T-cell (primary cell): ENCODE data around the gene HK1. TPM values are rescaled to one million over a fixed set of nuclear protein-coding genes. Genes with fewer than 3 reads are reported as not detected.

Source experiments
- ATAC-seq, 4 experiments: fragments of 200-7000 bp in 3 of 4; fragments of 150-1000 bp in 1 of 4; cut with Tn5 transposase; replicated peaks in 1 of 4; 1 replicate in 3 of 4; 2 replicates in 1 of 4; pipeline ENCODE4 v1.10.0; 2021; ENCODE audit warnings: moderate library complexity in 3 of 4, mild to moderate bottlenecking in 2 of 4, moderate number of reproducible peaks in 1 of 4
- CTCF ChIA-PET, 2 donors: fragments of 300-600 bp; sonication (Branson Sonifier 250); formaldehyde crosslinking; loops; one replicate each; lab custom pipeline; 2022; ENCODE audit warnings: antibody characterized with exemption in 2 of 2; lab: Charles Lee
- POLR2A ChIA-PET, 2 donors: fragments of 300-600 bp; sonication (Branson Sonifier 250); formaldehyde crosslinking; loops; one replicate each; lab custom pipeline; 2022; ENCODE audit warnings: antibody characterized with exemption in 2 of 2; lab: Charles Lee
- DNase-seq, 35 experiments: peaks; one replicate each; pipeline versions ENCODE4 v3.0.0 to v3.0.0-alpha.2; 2013 to 2023
- H3K27ac ChIP-seq: one replicate; pipeline ENCODE4 v1.5.1; 2013; ENCODE audit warnings: low read length
- H3K27me3 ChIP-seq, 2 experiments: replicated peaks in 1 of 2; 1 replicate in 1 of 2; 2 replicates in 1 of 2; pipeline versions ENCODE4 v1.6.1 to v1.7.0; 2013; ENCODE audit warnings: low read length in 1 of 2, mixed read lengths in 1 of 2; ENCODE audit not compliant: control insufficient read depth in 2 of 2, insufficient read depth in 2 of 2; ENCODE audit errors: extremely low read depth in 1 of 2
- H3K36me3 ChIP-seq, 2 donors: 1 replicate in 1 of 2; 2 replicates in 1 of 2; pipeline versions ENCODE4 v1.6.1 to v1.7.0; 2013; ENCODE audit warnings: low read length in 1 of 2; ENCODE audit not compliant: control insufficient read depth in 2 of 2, insufficient read depth in 1 of 2; ENCODE audit errors: extremely low read depth in 1 of 2
- H3K4me1 ChIP-seq, 2 experiments: 1 replicate in 1 of 2; 2 replicates in 1 of 2; pipeline versions ENCODE4 v1.6.1 to v1.7.0; 2013; ENCODE audit warnings: low read length in 2 of 2, mixed read lengths in 1 of 2; ENCODE audit not compliant: insufficient read depth in 2 of 2, control insufficient read depth in 1 of 2; ENCODE audit errors: extremely low read depth in 1 of 2
- H3K4me3 ChIP-seq, 2 donors: 1 replicate in 1 of 2; 2 replicates in 1 of 2; pipeline versions ENCODE4 v1.5.1 to v1.7.0; 2013; ENCODE audit warnings: mild to moderate bottlenecking in 2 of 2, low read length in 1 of 2, moderate library complexity in 1 of 2; ENCODE audit not compliant: control insufficient read depth in 1 of 2; ENCODE audit errors: extremely low read depth in 1 of 2
- H3K9me3 ChIP-seq: 2 replicates; pipeline ENCODE4 v1.7.0; 2013
- H3K27ac Mint-ChIP-seq, 2 donors: one replicate each; pipeline ENCODE4 v1.8.0; 2020 to 2021; ENCODE audit warnings: mild to moderate bottlenecking in 2 of 2, mixed read lengths in 2 of 2
- H3K27me3 Mint-ChIP-seq, 2 donors: one replicate each; pipeline ENCODE4 v1.8.0; 2021 to 2022; ENCODE audit warnings: mixed read lengths in 2 of 2
- H3K36me3 Mint-ChIP-seq: one replicate; pipeline ENCODE4 v1.8.0; 2021; ENCODE audit warnings: mixed read lengths
- H3K4me1 Mint-ChIP-seq, 3 donors: one replicate each; pipeline ENCODE4 v1.8.0; 2020 to 2022; ENCODE audit warnings: mixed read lengths in 3 of 3, mild to moderate bottlenecking in 1 of 3
- H3K4me3 Mint-ChIP-seq, 3 donors: one replicate each; pipeline ENCODE4 v1.8.0; 2020 to 2022; ENCODE audit warnings: mild to moderate bottlenecking in 3 of 3, mixed read lengths in 3 of 3, moderate library complexity in 3 of 3
- H3K9me3 Mint-ChIP-seq, 3 donors: one replicate each; pipeline ENCODE4 v1.8.0; 2020 to 2022; ENCODE audit warnings: mixed read lengths in 3 of 3
- WGBS: methylation state at CpG from one replicate; pipeline ENCODE4 v1.1.5; 2013; ENCODE audit warnings: missing lambda C conversion rate; ENCODE audit not compliant: insufficient coverage; 5-methylcytosine and 5-hydroxymethylcytosine counted together
- total RNA-seq, 35 experiments: library from RNA in 6 of 35; stranded (reverse) in 6 of 35; fragments of 120-200 nt in 1 of 35; gene quantifications; one replicate each; pipeline versions ENCODE4 v1.2.1 to v1.2.4 and lab custom pipeline; 2013 to 2026

The HK1 gene
- total RNA-seq, 5 donors from 2014 or later (not counting 1 experiment from before 2014, with no cell fraction given), result 66.3 to 85.5 (median 83.6) TPM

GRCh38 chr10:69407621-69408301 is 129.5 kb downstream of the HK1 start:
- H3K27ac ChIP-seq, result no peak overlapping the region
- DNase-seq (peak in 5 of 35 experiments; percentile 18 to 54 (median 31)), ATAC-seq (no peak)
- no peaks in the 10 kb centered on the region for H3K9me3 ChIP-seq
- Mint-ChIP-seq H3K9me3 (no peaks in the 10 kb centered on the region), H3K4me3 (peak overlapping the region in 2 of 3 donors; percentile 37 to 73), H3K27ac (peak overlapping the region in 1 of 2 donors; percentile 49), H3K36me3 (peaks cover 14% of the 10 kb centered on the region), H3K27me3 (no peaks in the 10 kb centered on the region), H3K4me1 (peaks cover 17 to 25% (median 21%) of the 10 kb centered on the region in 3 donors)
- WGBS, result 72% methylated on average over 6 of the region's 14 CpGs
- H3K36me3 ChIP-seq, result peaks cover 7 to 8% of the 10 kb centered on the region in 2 donors
- POLR2A ChIA-PET, result interaction anchor here (0.5 kb wide), 2 partner anchors 169 to 172 kb away, joined by 3 read pairs; no protein-coding TSS in a partner anchor
- H3K27me3 ChIP-seq, result no peaks in the 10 kb centered on the region
- H3K4me3 ChIP-seq, result no peak overlapping the region
- peaks cover 3 to 19% of the 10 kb centered on the region in 2 experiments for H3K4me1 ChIP-seq
- CTCF ChIA-PET, result interaction anchor here (0.6 to 1.9 kb wide), 27 partner anchors 9 to 1200 kb away, joined by 3 to 13 read pairs (median 4); partner anchors contain the start of gene DDX21 (in 1 of the 2)

DNA sequence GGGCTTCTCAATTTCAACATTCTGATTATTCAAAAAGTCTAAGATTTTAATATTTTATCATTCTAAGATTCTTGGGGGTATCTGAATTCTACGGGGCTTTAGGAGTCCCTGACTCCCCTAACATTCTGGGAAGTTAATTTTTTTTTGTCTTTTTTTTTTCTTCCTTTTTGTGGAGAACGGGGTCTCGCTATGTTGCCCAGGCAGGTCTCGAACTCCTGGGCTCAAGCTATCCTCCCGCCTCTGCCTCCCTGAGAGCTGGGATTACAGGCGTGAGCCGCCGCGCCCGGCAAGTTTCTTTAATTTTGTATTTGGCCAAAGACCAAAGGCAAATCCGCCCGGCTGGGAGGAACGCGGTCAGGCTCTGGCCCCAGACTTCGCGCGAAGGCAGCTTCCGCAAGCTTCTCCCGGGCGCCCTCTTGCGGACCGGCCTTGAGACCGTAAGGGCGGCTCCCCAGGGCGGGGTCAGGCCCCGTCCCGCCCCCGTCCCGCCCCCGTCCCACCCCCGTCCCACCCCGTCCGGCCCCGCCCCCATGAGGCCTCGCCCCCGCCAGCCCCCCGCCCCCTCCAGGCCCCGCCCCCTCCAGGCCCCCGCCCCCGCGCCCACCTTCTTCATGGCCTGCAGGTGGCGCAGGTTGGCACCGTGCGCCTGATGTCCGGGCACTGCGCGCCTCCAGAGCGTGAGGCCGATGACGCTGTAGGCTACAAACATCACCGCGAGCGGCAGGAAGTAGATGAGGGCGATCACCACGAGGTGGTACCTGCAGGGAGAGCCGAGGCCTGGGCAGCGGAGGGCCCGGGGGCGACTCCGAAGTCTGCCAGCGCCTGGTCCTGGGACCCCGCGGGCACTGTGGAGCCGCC is 130.3 kb downstream of the HK1 start:
- peak overlapping the region; percentile 82 for H3K27ac ChIP-seq
- 0% methylated on average over 33 of the region's 64 CpGs for WGBS
- peaks cover 4 to 6% of the 10 kb centered on the region in 2 donors for H3K36me3 ChIP-seq
- Mint-ChIP-seq H3K4me1 (peaks cover 21 to 25% (median 25%) of the 10 kb centered on the region in 3 donors), H3K4me3 (peak overlapping the region; percentile 49 to 73 (median 54)), H3K27me3 (no peaks in the 10 kb centered on the region), H3K9me3 (no peaks in the 10 kb centered on the region), H3K36me3 (peaks cover 7% of the 10 kb centered on the region), H3K27ac (peak overlapping the region; percentile 81 to 86)
- ChIA-PET CTCF (interaction anchor here (0.6 to 1.9 kb wide), 23 partner anchors 9 to 508 kb away, joined by 3 to 13 read pairs (median 4); partner anchors contain the start of genes DDX21 (in 1 of the 2) and FAM241B (in 1 of the 2)), POLR2A (interaction anchor here (0.5 to 0.7 kb wide), 3 partner anchors 172 to 517 kb away, joined by 3 read pairs; no protein-coding TSS in a partner anchor)
- DNase-seq, result peak; percentile 81 to 96 (median 87)
- peaks cover 3 to 24% of the 10 kb centered on the region in 2 experiments for H3K4me1 ChIP-seq
- no peaks in the 10 kb centered on the region for H3K9me3 ChIP-seq
- H3K4me3 ChIP-seq, result peak overlapping the region in 1 of 2 donors; percentile 17
- peak; percentile 91 to 95 (median 94) for ATAC-seq
- H3K27me3 ChIP-seq, result peaks cover 0 to 5% of the 10 kb centered on the region in 2 experiments

DNA sequence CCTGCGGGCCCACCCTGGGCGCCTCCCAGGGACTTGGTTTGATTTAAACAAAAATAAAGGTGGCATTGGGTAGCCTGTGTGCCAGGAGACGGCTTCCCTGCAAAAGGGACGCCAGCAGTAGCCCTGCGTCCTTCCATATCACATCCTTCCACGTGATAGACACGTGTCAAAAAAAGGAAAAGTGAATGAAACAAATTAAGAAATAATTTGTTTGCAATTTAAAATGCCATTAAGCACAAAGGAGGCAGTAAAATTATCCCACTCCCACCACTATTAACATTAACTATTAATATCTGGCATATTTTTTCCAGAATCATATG is 130.8 kb downstream of the HK1 start:
- POLR2A ChIA-PET, result no interaction called here

GRCh38 chr10:69409968-69410367 is 131.7 kb downstream of the HK1 start:
- peaks cover 21 to 25% (median 25%) of the 10 kb centered on the region in 3 donors for H3K4me1 Mint-ChIP-seq
- CTCF ChIA-PET, result interaction anchor here in 1 of 2 donors (0.6 kb wide), 1 partner anchor 42 kb away, joined by 3 read pairs; no protein-coding TSS in a partner anchor
- no peaks in the 10 kb centered on the region for H3K36me3 Mint-ChIP-seq
- H3K36me3 ChIP-seq, result peaks cover 0 to 2% of the 10 kb centered on the region in 2 donors
- no peak overlapping the region for H3K27ac ChIP-seq
- peaks cover 3 to 25% of the 10 kb centered on the region in 2 experiments for H3K4me1 ChIP-seq
- peaks cover 0 to 6% of the 10 kb centered on the region in 2 experiments for H3K27me3 ChIP-seq
- POLR2A ChIA-PET, result no interaction called here
- ATAC-seq, result no peak
- H3K9me3 Mint-ChIP-seq, result no peaks in the 10 kb centered on the region
- no peak overlapping the region for H3K4me3 ChIP-seq
- H3K27me3 Mint-ChIP-seq, result no peaks in the 10 kb centered on the region
- WGBS, result 100% methylated on average over 2 of the region's 6 CpGs
- DNase-seq, result peak in 1 of 35 experiments; percentile 21
- H3K4me3 Mint-ChIP-seq, result no peak overlapping the region
- peak overlapping the region in 1 of 2 donors; percentile 44 for H3K27ac Mint-ChIP-seq
- H3K9me3 ChIP-seq, result no peaks in the 10 kb centered on the region

More for the DNA sequence above, 130.8 kb downstream of the HK1 start:
- Histone ChIP-seq H3K4me3 (peak overlapping the region in 1 of 2 donors; percentile 6), H3K9me3 (no peaks in the 10 kb centered on the region), H3K27me3 (peaks cover 0 to 6% of the 10 kb centered on the region in 2 experiments), H3K36me3 (peaks cover 4 to 6% of the 10 kb centered on the region in 2 donors), H3K27ac (peak overlapping the region; percentile 82), H3K4me1 (peaks cover 3 to 25% of the 10 kb centered on the region in 2 experiments)
- Mint-ChIP-seq H3K36me3 (peaks cover 3% of the 10 kb centered on the region), H3K4me3 (peak overlapping the region in 1 of 3 donors; percentile 73), H3K27ac (peak overlapping the region; percentile 66 to 81), H3K27me3 (no peaks in the 10 kb centered on the region), H3K4me1 (peaks cover 21 to 25% (median 25%) of the 10 kb centered on the region in 3 donors), H3K9me3 (no peaks in the 10 kb centered on the region)
- ATAC-seq, result no peak
- WGBS, result no CpG with 5 or more reads among the region's 7 CpGs
- no peak for DNase-seq
- CTCF ChIA-PET, result interaction anchor here in 1 of 2 donors (1.0 to 1.1 kb wide), 2 partner anchors 42 to 47 kb away, joined by 3 to 4 read pairs; no protein-coding TSS in a partner anchor

DNA sequence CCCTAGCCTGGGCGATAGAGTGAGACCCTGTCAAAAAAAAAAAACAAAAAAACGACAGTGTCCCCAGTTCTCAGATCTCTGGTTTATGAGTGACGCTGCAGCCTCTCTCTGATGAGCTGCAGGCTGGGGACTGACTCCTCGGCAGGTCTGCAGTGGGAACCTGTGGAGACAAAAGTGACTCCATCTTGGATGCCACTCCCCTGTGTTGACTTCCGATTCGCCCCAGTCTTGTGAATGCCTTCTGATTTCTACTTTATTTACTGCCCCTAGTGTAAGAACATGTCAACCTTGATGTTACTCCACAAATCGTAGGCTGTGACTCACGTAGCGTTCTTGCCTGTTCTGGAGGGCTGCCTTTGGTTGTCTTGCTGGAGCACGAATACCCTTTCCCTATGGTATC is 132.2 kb downstream of the HK1 start:
- ChIA-PET POLR2A (interaction anchor here in 1 of 2 donors (1.0 kb wide), 1 partner anchor 310 kb away, joined by 3 read pairs; no protein-coding TSS in a partner anchor), CTCF (interaction anchor here in 1 of 2 donors (0.6 to 1.7 kb wide), 3 partner anchors 14 to 97 kb away, joined by 3 to 12 read pairs (median 3); no protein-coding TSS in a partner anchor)
- H3K4me1 ChIP-seq, result peaks cover 3 to 25% of the 10 kb centered on the region in 2 experiments
- DNase-seq (no peak), ATAC-seq (no peak)
- no peak overlapping the region for H3K27ac Mint-ChIP-seq
- H3K27ac ChIP-seq, result no peak overlapping the region
- H3K36me3 Mint-ChIP-seq, result no peaks in the 10 kb centered on the region
- no peaks in the 10 kb centered on the region for H3K9me3 Mint-ChIP-seq
- H3K27me3 Mint-ChIP-seq, result no peaks in the 10 kb centered on the region
- no peaks in the 10 kb centered on the region for H3K36me3 ChIP-seq
- no peaks in the 10 kb centered on the region for H3K9me3 ChIP-seq
- peaks cover 0 to 6% of the 10 kb centered on the region in 2 experiments for H3K27me3 ChIP-seq
- peaks cover 21 to 25% (median 25%) of the 10 kb centered on the region in 3 donors for H3K4me1 Mint-ChIP-seq
- 94% methylated on average over 6 of the region's 10 CpGs for WGBS
- H3K4me3 Mint-ChIP-seq, result no peak overlapping the region
- H3K4me3 ChIP-seq, result no peak overlapping the region
